ENCODE results near the gene CRKL. TPM values are rescaled to one million over a fixed set of nuclear protein-coding genes. Genes with fewer than 3 reads are reported as not detected.

Gene CRKL
- total RNA-seq, 1 donor from 2014 or later = 91.0 TPM

- H3K4me3 ChIP-seq = no peak overlapping the region
- no peak overlapping the region for H3K9ac ChIP-seq
- H3K27ac ChIP-seq = no peak overlapping the region
- no peaks in the 10 kb centered on the region for H3K9me3 ChIP-seq (ENCODE audit: low read depth)
- no peak overlapping the region for H3K4me2 ChIP-seq
- peaks cover 22% of the 10 kb centered on the region for H3F3A ChIP-seq (ENCODE audit: low read depth)
- peaks cover 89% of the 10 kb centered on the region for H3K79me2 ChIP-seq (ENCODE audit: low read depth)
- TF ChIP-seq CTCF (IDR thresholded peaks at IDR 0.05) = no peak
- no peak for TF ChIP-seq EZH2 (IDR thresholded peaks at IDR 0.05)
- TF ChIP-seq EZH2phosphoT487 (IDR thresholded peaks at IDR 0.05) = no peak
- no peak for DNase-seq (ENCODE audit: low spot score)
- Mint-ChIP-seq H3K4me3 (no peak overlapping the region), H3K9me3 (no peaks in the 10 kb centered on the region), H3K4me1 (peaks cover 10% of the 10 kb centered on the region), H3K27me3 (ENCODE audit: insufficient read depth, low read depth) (no peaks in the 10 kb centered on the region), H3K27ac (no peak overlapping the region), H3K36me3 (peaks cover 32% of the 10 kb centered on the region)
- H3K4me1 ChIP-seq = no peaks in the 10 kb centered on the region
- H3K36me3 ChIP-seq = no peaks in the 10 kb centered on the region
- no peaks in the 10 kb centered on the region for H3K27me3 ChIP-seq
- no peak overlapping the region for H2AFZ ChIP-seq (replicated peaks)
- peaks cover 100% of the 10 kb centered on the region for H4K20me1 ChIP-seq (ENCODE audit: low read depth)
Measured at GRCh38 chr22:20948989-20949388, 31.8 kb downstream of the CRKL start.

DNA sequence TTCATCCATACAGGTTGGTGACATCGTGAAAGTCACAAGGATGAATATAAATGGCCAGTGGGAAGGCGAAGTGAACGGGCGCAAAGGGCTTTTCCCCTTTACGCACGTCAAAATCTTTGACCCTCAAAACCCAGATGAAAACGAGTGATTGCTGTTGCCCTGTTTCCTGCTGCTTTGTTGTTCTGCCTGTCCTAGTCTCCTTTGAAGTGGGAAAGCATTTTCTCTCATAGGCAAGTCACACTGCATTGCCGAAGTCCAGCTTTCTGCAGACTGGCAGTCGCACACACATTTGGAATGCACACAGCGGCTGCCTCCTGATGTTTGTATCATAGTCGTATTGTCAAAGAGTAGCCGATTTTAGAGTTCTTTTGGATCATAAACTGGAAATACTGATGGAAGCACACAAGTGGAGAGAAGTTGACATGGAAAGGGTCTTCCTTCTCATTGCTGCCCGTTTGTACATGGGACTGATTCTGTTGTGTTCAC, 32.5 kb downstream of the CRKL start:
- Mint-ChIP-seq H3K36me3 (peaks cover 32% of the 10 kb centered on the region), H3K27ac (no peak overlapping the region)
- no peak overlapping the region for H3K4me3 ChIP-seq

DNA sequence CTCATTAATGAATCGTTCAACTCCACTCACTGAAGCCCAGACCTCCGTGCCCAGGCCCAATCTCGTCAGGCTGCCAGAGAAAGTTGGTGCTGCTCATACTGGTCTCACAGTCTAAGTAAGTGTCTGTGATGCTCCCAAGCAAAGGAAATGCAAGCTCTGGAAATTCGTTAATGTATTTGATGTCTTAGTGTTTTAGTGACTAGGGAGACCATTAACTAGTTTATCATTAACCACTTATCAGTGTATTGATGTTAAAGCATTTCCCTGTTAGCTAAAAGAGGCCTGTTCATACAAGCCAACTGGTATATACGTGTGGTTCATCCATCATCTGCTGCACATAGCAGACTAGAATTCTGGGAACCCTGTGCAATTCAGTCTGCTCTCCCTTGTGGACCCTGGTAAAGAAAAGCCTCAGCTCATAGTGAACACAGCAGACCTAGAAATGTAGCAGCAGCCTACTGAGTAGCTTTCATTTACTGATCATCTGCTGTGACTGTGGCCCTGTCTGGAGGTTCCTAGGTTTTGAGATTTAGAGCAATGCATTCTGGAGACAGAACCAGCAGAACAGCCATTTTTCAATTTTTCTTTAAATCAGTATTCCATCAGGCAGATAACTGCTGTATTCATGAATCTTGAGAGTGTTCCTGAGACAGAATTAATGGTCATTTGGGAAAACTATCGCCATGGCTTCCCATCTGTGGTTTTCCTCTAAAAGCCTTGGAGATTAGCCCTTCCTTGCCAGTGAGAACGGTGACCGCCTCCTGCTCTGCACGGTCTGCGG, 34.1 kb downstream of the CRKL start:
- no peaks in the 10 kb centered on the region for H3K4me1 ChIP-seq
- Mint-ChIP-seq H3K4me3 (no peak overlapping the region), H3K27ac (no peak overlapping the region), H3K36me3 (peaks cover 20% of the 10 kb centered on the region), H3K27me3 (ENCODE audit: insufficient read depth, low read depth) (peaks cover 2% of the 10 kb centered on the region), H3K4me1 (peaks cover 12% of the 10 kb centered on the region), H3K9me3 (no peaks in the 10 kb centered on the region)
- peaks cover 66% of the 10 kb centered on the region for H3K79me2 ChIP-seq (ENCODE audit: low read depth)
- H3K4me2 ChIP-seq = no peak overlapping the region
- H3K9me3 ChIP-seq (ENCODE audit: low read depth) = no peaks in the 10 kb centered on the region
- no peak overlapping the region for H3K4me3 ChIP-seq
- H3K36me3 ChIP-seq = no peaks in the 10 kb centered on the region
- H3K27me3 ChIP-seq = peaks cover 9% of the 10 kb centered on the region
- DNase-seq (ENCODE audit: low spot score) = no peak
- no peak for TF ChIP-seq CTCF (IDR thresholded peaks at IDR 0.05)
- no peak for TF ChIP-seq EZH2 (IDR thresholded peaks at IDR 0.05)
- TF ChIP-seq EZH2phosphoT487 (IDR thresholded peaks at IDR 0.05) = no peak
- H3K27ac ChIP-seq = no peak overlapping the region
- peaks cover 92% of the 10 kb centered on the region for H4K20me1 ChIP-seq (ENCODE audit: low read depth)
- no peak overlapping the region for H2AFZ ChIP-seq (replicated peaks)
- no peak overlapping the region for H3K9ac ChIP-seq
- H3F3A ChIP-seq (ENCODE audit: low read depth) = peaks cover 33% of the 10 kb centered on the region

More for the DNA sequence above, 32.5 kb downstream of the CRKL start:
- Histone ChIP-seq H3K4me1 (no peaks in the 10 kb centered on the region), H2AFZ (replicated peaks) (no peak overlapping the region), H3K9me3 (ENCODE audit: low read depth) (no peaks in the 10 kb centered on the region), H3K4me2 (no peak overlapping the region), H3K27ac (no peak overlapping the region), H3K9ac (no peak overlapping the region), H3K36me3 (no peaks in the 10 kb centered on the region), H3K79me2 (ENCODE audit: low read depth) (peaks cover 82% of the 10 kb centered on the region), H3K27me3 (no peaks in the 10 kb centered on the region), H3F3A (ENCODE audit: low read depth) (peaks cover 22% of the 10 kb centered on the region), H4K20me1 (ENCODE audit: low read depth) (peaks cover 98% of the 10 kb centered on the region)
- Mint-ChIP-seq H3K4me3 (no peak overlapping the region), H3K4me1 (peaks cover 10% of the 10 kb centered on the region), H3K27me3 (ENCODE audit: insufficient read depth, low read depth) (no peaks in the 10 kb centered on the region), H3K9me3 (no peaks in the 10 kb centered on the region)
- TF ChIP-seq EZH2 (IDR thresholded peaks at IDR 0.05) (no peak), CTCF (IDR thresholded peaks at IDR 0.05) (no peak), EZH2phosphoT487 (IDR thresholded peaks at IDR 0.05) (no peak)
- DNase-seq (ENCODE audit: low spot score) = no peak

Data from neural progenitor cell (in vitro differentiated cells).